SU-DHL-6 (cell line): ENCODE measurements around the gene F2R.

Experiments
- H2AFZ ChIP-seq: fragments of 200-600 bp; sonication (generic); 2 replicates; pipeline ENCODE4 v1.6.1; 2014; ENCODE audit warnings: low read depth, mild to moderate bottlenecking, moderate library complexity, mixed read lengths, antibody characterized with exemption, low read length; ENCODE audit not compliant: severe bottlenecking
- H3F3A ChIP-seq: fragments of 200-600 bp; shearing (Covaris generic); 2 replicates; pipeline ENCODE4 v1.6.0; 2016; ENCODE audit warnings: antibody characterized with exemption, mild to moderate bottlenecking; ENCODE audit not compliant: insufficient read depth
- H3K27ac ChIP-seq: fragments of 200-600 bp; sonication (generic); 2 replicates; pipeline ENCODE4 v1.5.1; 2016; ENCODE audit warnings: low read depth, mild to moderate bottlenecking, low read length, moderate library complexity, mixed read lengths
- H3K27me3 ChIP-seq: fragments of 200-600 bp; sonication (generic), shearing (Covaris generic); 2 replicates; pipeline ENCODE4 v1.6.0; 2014; ENCODE audit warnings: mild to moderate bottlenecking, low read length
- H3K36me3 ChIP-seq: fragments of 200-600 bp; sonication (generic); 2 replicates; pipeline ENCODE4 v1.6.1; 2014; ENCODE audit warnings: mild to moderate bottlenecking, low read length, mixed read lengths
- H3K4me2 ChIP-seq: fragments of 300-600, 200-600 bp; shearing (Covaris generic), sonication (generic); 2 replicates; pipeline ENCODE4 v1.6.0; 2014; ENCODE audit warnings: low read length, low read depth, mild to moderate bottlenecking; ENCODE audit not compliant: poor library complexity, severe bottlenecking
- H3K4me3 ChIP-seq: fragments of 200-600 bp; sonication (generic); 2 replicates; pipeline ENCODE4 v1.5.1; 2014; ENCODE audit warnings: antibody characterized with exemption, low read length, mild to moderate bottlenecking, mixed read lengths; ENCODE audit not compliant: insufficient read depth, poor library complexity, severe bottlenecking
- H3K79me2 ChIP-seq: fragments of 200-600 bp; sonication (generic); 2 replicates; pipeline ENCODE4 v1.6.1; 2014; ENCODE audit warnings: mild to moderate bottlenecking, low read length, moderate library complexity; ENCODE audit not compliant: insufficient read depth
- H3K9ac ChIP-seq: fragments of 200-600 bp; sonication (generic); 2 replicates; pipeline ENCODE4 v1.7.0; 2014; ENCODE audit warnings: mild to moderate bottlenecking, low read length
- H3K9me2 ChIP-seq: fragments of 200-600 bp; sonication (generic); replicated peaks from 2 replicates; pipeline ENCODE4 v1.6.1; 2014; ENCODE audit warnings: low read length; ENCODE audit not compliant: insufficient read depth
- H3K9me3 ChIP-seq: fragments of 200-600 bp; sonication (generic); 2 replicates; pipeline ENCODE4 v1.6.1; 2014; ENCODE audit warnings: low read length, mixed read lengths; ENCODE audit not compliant: insufficient read depth
- H4K20me1 ChIP-seq: fragments of 200-600 bp; sonication (generic); 2 replicates; pipeline ENCODE4 v1.6.1; 2014; ENCODE audit warnings: low read depth, mild to moderate bottlenecking, antibody characterized with exemption, low read length, moderate library complexity, mixed read lengths
- CTCF ChIP-seq: fragments of 200-600 bp; sonication (generic); IDR thresholded peaks from one replicate; pipeline ENCODE4 v1.5.1; 2017; ENCODE audit warnings: antibody characterized with exemption, mild to moderate bottlenecking, low read length, moderate library complexity; ENCODE audit not compliant: insufficient read depth, poor library complexity, severe bottlenecking
- EZH2phosphoT487 ChIP-seq: fragments of 200-600 bp; sonication (generic), shearing (Covaris generic); conservative IDR thresholded peaks from 2 replicates; pipeline ENCODE4 v1.6.1; 2018; ENCODE audit warnings: mild to moderate bottlenecking, antibody characterized with exemption, low read length, moderate library complexity, mixed read lengths

Gene F2R

GRCh38 chr5:76715736-76716455 lies at the start of gene F2R:
Gene F2R (plus strand): TSS chr5:76716126. CDS start chr5:76716308, 182 bp downstream.
- Histone ChIP-seq H3K79me2 (no peaks in the 10 kb centered on the region), H3K9ac (peak within 1 kb of the TSS; percentile 33), H3K9me3 (no peaks in the 10 kb centered on the region), H3K4me3 (peak within 1 kb of the TSS; percentile 50), H3K9me2 (no peaks in the 10 kb centered on the region), H3K4me2 (peak within 1 kb of the TSS; percentile 53), H3K27ac (no peak within 1 kb of the TSS), H4K20me1 (no peaks in the 10 kb centered on the region), H3F3A (no peaks in the 10 kb centered on the region), H3K36me3 (no peaks in the 10 kb centered on the region), H3K27me3 (no peaks in the 10 kb centered on the region), H2AFZ (peak within 1 kb of the TSS; percentile 38)
- no peak for TF ChIP-seq EZH2phosphoT487
- TF ChIP-seq CTCF, result peak; percentile 44

GRCh38 chr5:76667495-76667894 lies 48.4 kb upstream of the F2R start:
- TF ChIP-seq EZH2phosphoT487, result no peak
- no peak for TF ChIP-seq CTCF

GRCh38 chr5:76669245-76669644 lies 46.7 kb upstream of the F2R start:
- Histone ChIP-seq H3K9me2 (no peaks in the 10 kb centered on the region), H3K27ac (no peak overlapping the region), H3K9ac (no peak overlapping the region), H4K20me1 (no peaks in the 10 kb centered on the region), H3K9me3 (no peaks in the 10 kb centered on the region), H2AFZ (no peak overlapping the region), H3K36me3 (no peaks in the 10 kb centered on the region), H3K79me2 (no peaks in the 10 kb centered on the region), H3K27me3 (no peaks in the 10 kb centered on the region), H3K4me3 (no peak overlapping the region), H3F3A (no peaks in the 10 kb centered on the region), H3K4me2 (no peak overlapping the region)
- TF ChIP-seq EZH2phosphoT487 (no peak), CTCF (no peak)

More at GRCh38 chr5:76667495-76667894, 48.4 kb upstream of the F2R start:
- Histone ChIP-seq H3K27ac (no peak overlapping the region), H3K4me3 (no peak overlapping the region), H4K20me1 (no peaks in the 10 kb centered on the region), H3K9ac (no peak overlapping the region), H3K79me2 (no peaks in the 10 kb centered on the region), H3K9me2 (no peaks in the 10 kb centered on the region), H3K36me3 (no peaks in the 10 kb centered on the region), H3K27me3 (no peaks in the 10 kb centered on the region), H3F3A (no peaks in the 10 kb centered on the region), H3K4me2 (no peak overlapping the region), H3K9me3 (no peaks in the 10 kb centered on the region), H2AFZ (no peak overlapping the region)
